B cell (primary cell): Measurements from ENCODE around the gene ABTB2.

Experiments
- CTCF ChIP-seq: fragments of 200-600 bp; IDR thresholded peaks from one replicate; pipeline ENCODE4 v1.8.0; 2022; ENCODE audit warnings: antibody characterized with exemption, mild to moderate bottlenecking
- EZH2 ChIP-seq: IDR thresholded peaks from 2 replicates; pipeline ENCODE4 v1.6.1; 2012; ENCODE audit warnings: borderline replicate concordance, low read depth, mild to moderate bottlenecking, moderate library complexity, low read length; ENCODE audit not compliant: insufficient read depth, poor library complexity, severe bottlenecking

- TF ChIP-seq CTCF, result no peak
- no peak for TF ChIP-seq EZH2
Observed at GRCh38 chr11:34395916-34396550, 38.2 kb upstream of the ABTB2 start.
